DOHH2 (cell line): ENCODE results near the gene PDE10A.

Experiments
- H3F3A ChIP-seq: fragments of 200-600 bp; sonication (generic), shearing (Covaris generic); 2 replicates; pipeline ENCODE4 v1.6.0; 2016; ENCODE audit warnings: antibody characterized with exemption, mild to moderate bottlenecking; ENCODE audit not compliant: control insufficient read depth, insufficient read depth
- H3K27ac ChIP-seq: fragments of 200-600 bp; sonication (generic); 2 replicates; pipeline ENCODE4 v1.5.1; 2014; ENCODE audit warnings: low read depth, mild to moderate bottlenecking, low read length, moderate library complexity
- H3K27me3 ChIP-seq: fragments of 200-600 bp; sonication (generic); 2 replicates; pipeline ENCODE4 v1.6.1; 2014; ENCODE audit warnings: mild to moderate bottlenecking, low read length, mixed read lengths; ENCODE audit not compliant: control insufficient read depth
- H3K36me3 ChIP-seq: fragments of 200-600 bp; sonication (generic); 2 replicates; pipeline ENCODE4 v1.6.1; 2014; ENCODE audit warnings: mild to moderate bottlenecking, low read length, moderate library complexity, mixed read lengths; ENCODE audit not compliant: control insufficient read depth
- H3K4me1 ChIP-seq: fragments of 200-600 bp; sonication (generic); 2 replicates; pipeline ENCODE4 v1.6.1; 2014; ENCODE audit warnings: mild to moderate bottlenecking, low read length, mixed read lengths; ENCODE audit not compliant: control insufficient read depth
- H3K4me2 ChIP-seq: fragments of 200-600 bp; sonication (generic); 2 replicates; pipeline ENCODE4 v1.6.0; 2014; ENCODE audit warnings: mild to moderate bottlenecking, low read length, moderate library complexity
- H3K4me3 ChIP-seq: fragments of 200-600 bp; sonication (generic); 2 replicates; pipeline ENCODE4 v1.5.1; 2014; ENCODE audit warnings: mild to moderate bottlenecking, low read length, mixed read lengths
- H3K79me2 ChIP-seq: fragments of 200-600 bp; sonication (generic); 2 replicates; pipeline ENCODE4 v1.6.1; 2014; ENCODE audit warnings: mild to moderate bottlenecking, low read length, mixed read lengths; ENCODE audit not compliant: control insufficient read depth
- H3K9me2 ChIP-seq: fragments of 200-600 bp; sonication (generic); replicated peaks from 2 replicates; pipeline ENCODE4 v1.6.1; 2014; ENCODE audit warnings: mild to moderate bottlenecking, low read length, mixed read lengths; ENCODE audit not compliant: control insufficient read depth
- H3K9me3 ChIP-seq: fragments of 200-600 bp; sonication (generic); 2 replicates; pipeline ENCODE4 v1.6.1; 2014; ENCODE audit warnings: antibody characterized with exemption, low read length, mixed read lengths; ENCODE audit not compliant: control insufficient read depth, insufficient read depth
- H4K20me1 ChIP-seq: fragments of 200-600 bp; sonication (generic); 2 replicates; pipeline ENCODE4 v1.6.0; 2014; ENCODE audit warnings: low read depth, mild to moderate bottlenecking, antibody characterized with exemption, low read length, moderate library complexity; ENCODE audit not compliant: control insufficient read depth, insufficient read depth
- CTCF ChIP-seq: fragments of 200-600 bp; sonication (generic); IDR thresholded peaks from one replicate; pipeline ENCODE4 v1.5.1; 2014; ENCODE audit warnings: antibody characterized with exemption, mild to moderate bottlenecking, low read depth, low read length; ENCODE audit not compliant: poor library complexity, severe bottlenecking
- EZH2phosphoT487 ChIP-seq: fragments of 200-600 bp; sonication (generic); IDR thresholded peaks from 2 replicates; pipeline ENCODE4 v1.6.1; 2017; ENCODE audit warnings: borderline replicate concordance, mild to moderate bottlenecking, antibody characterized with exemption, low read length, moderate library complexity, mixed read lengths

The PDE10A gene

GRCh38 chr6:165661664-165662025, 1.4 kb downstream of the PDE10A start:
- H3K9me2 ChIP-seq, result no peaks in the 10 kb centered on the region
- TF ChIP-seq EZH2phosphoT487 (no peak), CTCF (no peak)
- H3K4me2 ChIP-seq, result no peak overlapping the region
- peaks cover 17% of the 10 kb centered on the region; the same call in 1 of the 2 replicates for H3K9me3 ChIP-seq
- no peaks in the 10 kb centered on the region for H3F3A ChIP-seq
- no peaks in the 10 kb centered on the region for H3K4me1 ChIP-seq
- no peak overlapping the region for H3K4me3 ChIP-seq
- H3K27me3 ChIP-seq, result no peaks in the 10 kb centered on the region
- H3K27ac ChIP-seq, result no peak overlapping the region
- no peaks in the 10 kb centered on the region for H3K79me2 ChIP-seq
- H3K36me3 ChIP-seq, result no peaks in the 10 kb centered on the region
- H4K20me1 ChIP-seq, result no peaks in the 10 kb centered on the region

GRCh38 chr6:165660857-165661663, 2.0 kb downstream of the PDE10A start:
- TF ChIP-seq CTCF (no peak), EZH2phosphoT487 (no peak)
- no peak overlapping the region for H3K27ac ChIP-seq
- peaks cover 17% of the 10 kb centered on the region; the same call in 1 of the 2 replicates for H3K9me3 ChIP-seq
- no peaks in the 10 kb centered on the region for H3K36me3 ChIP-seq
- no peaks in the 10 kb centered on the region for H3K9me2 ChIP-seq
- H3K4me2 ChIP-seq, result no peak overlapping the region
- no peaks in the 10 kb centered on the region for H3F3A ChIP-seq
- no peaks in the 10 kb centered on the region for H4K20me1 ChIP-seq
- H3K4me1 ChIP-seq, result no peaks in the 10 kb centered on the region
- H3K4me3 ChIP-seq, result no peak overlapping the region
- no peaks in the 10 kb centered on the region for H3K79me2 ChIP-seq
- no peaks in the 10 kb centered on the region for H3K27me3 ChIP-seq

- Histone ChIP-seq H3K4me1 (no peaks in the 10 kb centered on the region), H3K4me3 (no peak overlapping the region)
These were observed 2.8 kb downstream of the PDE10A start for GRCh38 chr6:165659945-165660856.

More at GRCh38 chr6:165659945-165660856, 2.8 kb downstream of the PDE10A start:
- Histone ChIP-seq H3K79me2 (no peaks in the 10 kb centered on the region), H4K20me1 (no peaks in the 10 kb centered on the region), H3K9me2 (no peaks in the 10 kb centered on the region), H3K9me3 (peaks cover 17% of the 10 kb centered on the region; the same call in 1 of the 2 replicates), H3K27me3 (no peaks in the 10 kb centered on the region), H3F3A (no peaks in the 10 kb centered on the region), H3K27ac (no peak overlapping the region), H3K36me3 (no peaks in the 10 kb centered on the region), H3K4me2 (no peak overlapping the region)
- TF ChIP-seq CTCF, result no peak
- TF ChIP-seq EZH2phosphoT487, result no peak
